Vagina (tissue), 2 donors: ENCODE data around the gene ZNF732.

Experiments used
- CTCF ChIP-seq, 3 experiments: fragments of 450-650 bp in 2 of 3; fragments of 200-600 bp in 1 of 3; sonication (generic) in 1 of 3; IDR thresholded peaks; one replicate each; pipeline ENCODE4 v1.5.1; 2017 to 2019; ENCODE audit warnings: antibody characterized with exemption in 3 of 3, mild to moderate bottlenecking in 2 of 3, moderate library complexity in 2 of 3
- POLR2A ChIP-seq, 2 donors: fragments of 450-650 bp; IDR thresholded peaks; one replicate each; pipeline ENCODE4 v1.6.1; 2017; ENCODE audit warnings: antibody characterized with exemption in 2 of 2, mild to moderate bottlenecking in 2 of 2, moderate library complexity in 2 of 2

GRCh38 chr4:236028-236427 lies 69.2 kb downstream of the ZNF732 start:
- TF ChIP-seq CTCF (IDR thresholded peaks at IDR 0.05), result no peak
- TF ChIP-seq POLR2A (IDR thresholded peaks at IDR 0.05), result no peak
